ENCODE data around the gene SNU13.
"Not testable (repeated sequence)": the region's sequence is repeated elsewhere in the genome, so short reads cannot be mapped to it uniquely, and the experiment has no call there.

The SNU13 gene

GRCh38 chr22:41638124-41638523 is 50.5 kb downstream of the SNU13 start:
- no peak for DNase-seq

DNA sequence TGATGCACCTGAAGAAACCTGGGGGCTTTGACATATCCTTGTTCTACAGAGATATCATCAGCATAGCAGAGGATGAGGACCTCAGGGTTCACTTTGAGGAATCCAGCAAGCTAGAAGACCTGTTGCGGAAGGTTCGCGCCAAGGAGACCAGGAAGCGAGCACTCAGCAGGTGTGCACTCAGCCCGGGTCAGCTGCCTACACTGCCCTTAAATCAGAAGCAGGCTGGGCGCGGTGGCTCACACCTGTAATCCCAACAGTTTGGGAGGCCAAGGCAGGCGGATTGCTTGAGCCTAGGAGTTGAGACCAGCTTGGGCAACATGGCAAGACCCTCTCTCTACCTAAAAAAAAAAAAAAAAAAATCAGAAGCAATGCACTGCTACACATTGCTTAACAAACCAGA is 51.0 kb downstream of the SNU13 start:
- not testable (repeated sequence) for DNase-seq

GRCh38 chr22:41636467-41636866 is 52.2 kb downstream of the SNU13 start:
- no peak for DNase-seq

GRCh38 chr22:41634610-41635009 is 54.1 kb downstream of the SNU13 start:
- not testable (repeated sequence) for DNase-seq

- not testable (repeated sequence) for DNase-seq
Measured at GRCh38 chr22:41631615-41632014, 57.1 kb downstream of the SNU13 start.

- not testable (repeated sequence) for DNase-seq
Measured at GRCh38 chr22:41631115-41631514, 57.6 kb downstream of the SNU13 start.

DNA sequence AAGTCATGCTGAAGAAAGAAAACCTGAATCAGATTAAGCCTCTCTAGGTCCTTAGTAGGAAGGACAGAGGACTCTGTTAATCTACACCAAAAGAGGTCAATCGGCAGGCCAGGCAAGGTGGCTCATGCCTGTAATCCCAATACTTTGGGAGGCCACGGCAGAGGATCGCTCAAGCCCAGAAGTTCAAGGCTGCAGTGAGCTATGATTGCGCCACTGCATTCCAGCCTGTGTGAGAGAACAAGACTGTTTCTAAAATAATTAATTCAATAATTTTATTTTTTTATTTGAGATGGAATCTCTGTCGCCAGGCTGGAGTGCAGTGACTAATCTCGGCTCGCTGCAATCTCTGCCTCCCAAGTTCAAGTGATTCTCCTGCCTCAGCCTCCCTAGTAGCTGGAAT is 63.1 kb downstream of the SNU13 start:
- DNase-seq: no peak

All from COR-L47 (cell line).